Measurements from ENCODE around the gene LNPEP. TPM values are rescaled to one million over a fixed set of nuclear protein-coding genes. Genes with fewer than 3 reads are reported as not detected.
"Not testable (repeated sequence)": the region's sequence is repeated elsewhere in the genome, so short reads cannot be mapped to it uniquely, and the experiment has no call there.

The LNPEP gene
- total RNA-seq, 1 donor from 2014 or later = 38.1 TPM

DNA sequence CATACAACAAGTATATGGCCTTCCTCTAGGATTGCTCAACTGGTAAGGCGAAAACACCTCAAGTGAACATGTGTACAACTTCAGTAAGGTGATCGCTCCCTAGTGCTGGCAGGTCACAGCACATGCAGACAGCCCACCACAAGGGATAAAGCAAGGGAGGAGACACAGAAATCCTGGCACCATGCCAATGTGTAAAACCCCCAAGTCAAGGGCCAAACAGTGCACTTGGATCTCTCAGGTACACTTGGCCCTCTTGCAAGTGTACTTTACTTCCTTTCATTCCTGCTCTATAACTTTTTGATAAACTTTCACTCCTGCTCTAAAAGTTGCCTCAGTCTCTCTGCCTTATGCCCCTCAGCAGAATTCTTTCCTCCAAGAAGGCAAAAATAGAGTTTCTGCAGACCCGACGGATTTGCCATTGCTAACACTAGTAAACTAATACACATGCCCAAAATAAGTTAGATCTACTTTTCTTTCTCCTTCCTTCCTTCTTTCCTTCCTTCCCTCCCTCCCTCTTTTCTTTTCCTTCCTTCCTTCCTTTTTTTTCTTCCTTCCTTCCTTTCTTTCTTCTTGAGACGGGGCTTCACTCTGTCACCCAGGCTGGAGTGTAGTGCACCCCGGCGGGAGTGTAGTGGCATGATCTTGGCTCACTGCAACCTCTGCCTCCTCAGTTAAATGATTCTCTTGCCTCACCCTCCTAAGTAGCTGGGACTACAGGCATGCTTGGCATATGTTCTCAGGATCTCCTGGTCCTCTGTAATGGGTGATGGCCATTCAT, 6.8 kb upstream of the LNPEP start:
- H3K4me3 Mint-ChIP-seq = no peak overlapping the region
- DNase-seq (ENCODE audit: extremely low spot score, unreplicated experiment) = no peak
- TF ChIP-seq, protein P1, sequence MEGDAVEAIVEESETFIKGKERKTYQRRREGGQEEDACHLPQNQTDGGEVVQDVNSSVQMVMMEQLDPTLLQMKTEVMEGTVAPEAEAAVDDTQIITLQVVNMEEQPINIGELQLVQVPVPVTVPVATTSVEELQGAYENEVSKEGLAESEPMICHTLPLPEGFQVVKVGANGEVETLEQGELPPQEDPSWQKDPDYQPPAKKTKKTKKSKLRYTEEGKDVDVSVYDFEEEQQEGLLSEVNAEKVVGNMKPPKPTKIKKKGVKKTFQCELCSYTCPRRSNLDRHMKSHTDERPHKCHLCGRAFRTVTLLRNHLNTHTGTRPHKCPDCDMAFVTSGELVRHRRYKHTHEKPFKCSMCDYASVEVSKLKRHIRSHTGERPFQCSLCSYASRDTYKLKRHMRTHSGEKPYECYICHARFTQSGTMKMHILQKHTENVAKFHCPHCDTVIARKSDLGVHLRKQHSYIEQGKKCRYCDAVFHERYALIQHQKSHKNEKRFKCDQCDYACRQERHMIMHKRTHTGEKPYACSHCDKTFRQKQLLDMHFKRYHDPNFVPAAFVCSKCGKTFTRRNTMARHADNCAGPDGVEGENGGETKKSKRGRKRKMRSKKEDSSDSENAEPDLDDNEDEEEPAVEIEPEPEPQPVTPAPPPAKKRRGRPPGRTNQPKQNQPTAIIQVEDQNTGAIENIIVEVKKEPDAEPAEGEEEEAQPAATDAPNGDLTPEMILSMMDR (conservative IDR thresholded peaks at IDR 0.05) = no peak
- H3K27ac Mint-ChIP-seq = no peak overlapping the region
- H3K27me3 Mint-ChIP-seq = no peaks in the 10 kb centered on the region
- no peaks in the 10 kb centered on the region for H3K9me3 Mint-ChIP-seq
- H3K4me1 Mint-ChIP-seq (ENCODE audit: unreplicated experiment) = peaks cover 33% of the 10 kb centered on the region
- H3K36me3 Mint-ChIP-seq = peaks cover 8% of the 10 kb centered on the region

DNA sequence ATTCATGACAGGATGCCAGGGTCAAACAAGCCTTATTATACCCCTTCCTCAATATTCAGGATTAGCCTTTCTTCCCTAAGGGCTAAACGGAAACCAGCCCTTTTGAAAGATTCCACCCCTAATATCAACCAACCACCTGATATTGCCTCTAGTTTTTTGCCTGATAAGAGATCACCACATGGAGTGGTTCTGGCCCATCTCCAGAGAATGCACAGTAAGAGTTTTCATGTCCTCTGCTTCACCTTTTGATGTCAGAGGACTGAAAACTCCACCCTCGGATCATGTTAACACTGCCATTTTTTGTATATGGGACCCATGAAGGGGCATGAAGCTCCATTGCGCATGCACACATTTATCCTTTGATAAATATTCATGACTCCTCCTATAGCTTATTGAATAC, 5.8 kb upstream of the LNPEP start:
- DNase-seq (ENCODE audit: extremely low spot score, unreplicated experiment) = no peak
- Mint-ChIP-seq H3K4me3 (no peak overlapping the region), H3K27me3 (no peaks in the 10 kb centered on the region), H3K36me3 (peaks cover 7% of the 10 kb centered on the region), H3K9me3 (no peaks in the 10 kb centered on the region), H3K4me1 (ENCODE audit: unreplicated experiment) (peaks cover 33% of the 10 kb centered on the region), H3K27ac (no peak overlapping the region)
- TF ChIP-seq, protein P1 (conservative IDR thresholded peaks at IDR 0.05) = no peak

DNA sequence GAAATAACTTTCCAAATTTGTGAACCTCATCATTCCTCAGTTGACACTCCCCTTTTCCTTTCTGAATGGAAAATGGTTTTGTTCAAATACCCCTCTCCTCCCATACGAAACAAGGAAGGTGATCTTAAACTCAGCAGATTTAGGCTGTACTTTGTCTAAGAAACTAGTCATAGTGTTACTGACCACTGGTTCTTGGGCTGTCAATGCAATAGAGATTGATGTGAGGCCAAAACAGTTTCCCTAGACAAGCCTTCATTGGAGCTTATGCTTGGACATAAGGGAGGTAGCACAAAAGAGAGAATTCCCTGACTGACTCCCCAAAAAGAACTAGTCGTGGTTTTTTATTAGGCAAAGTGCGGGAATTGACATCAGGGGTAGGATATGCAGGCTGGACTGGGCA, 5.3 kb upstream of the LNPEP start:
- H3K27me3 Mint-ChIP-seq = no peaks in the 10 kb centered on the region
- TF ChIP-seq, protein P1 (conservative IDR thresholded peaks at IDR 0.05) = no peak
- H3K9me3 Mint-ChIP-seq = no peaks in the 10 kb centered on the region
- no peak overlapping the region for H3K27ac Mint-ChIP-seq
- no peak for DNase-seq (ENCODE audit: extremely low spot score, unreplicated experiment)
- H3K4me3 Mint-ChIP-seq = no peak overlapping the region
- peaks cover 33% of the 10 kb centered on the region for H3K4me1 Mint-ChIP-seq (ENCODE audit: unreplicated experiment)
- peaks cover 7% of the 10 kb centered on the region for H3K36me3 Mint-ChIP-seq

DNA sequence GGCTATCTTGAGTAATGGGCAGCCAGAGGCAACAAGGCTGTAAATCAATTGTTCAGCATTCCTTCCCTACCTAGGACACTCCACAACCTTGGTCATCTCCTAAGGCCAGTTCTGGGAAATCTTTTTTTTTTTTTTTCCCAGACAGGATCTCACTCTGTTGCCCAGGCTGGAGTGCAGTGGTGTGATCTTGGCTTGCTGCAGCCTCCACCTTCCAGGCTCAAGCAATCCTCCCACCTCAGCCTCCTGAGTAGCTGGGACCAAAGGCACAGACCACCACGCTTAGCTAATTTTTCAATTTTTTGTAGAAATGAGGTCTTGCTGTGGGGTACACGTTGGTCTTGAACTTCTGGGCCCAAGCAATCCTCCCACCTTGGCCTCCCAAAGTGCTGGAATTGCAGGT, 4.8 kb upstream of the LNPEP start:
- H3K27me3 Mint-ChIP-seq; H3K4me3 Mint-ChIP-seq; DNase-seq (ENCODE audit: extremely low spot score, unreplicated experiment); H3K9me3 Mint-ChIP-seq; H3K36me3 Mint-ChIP-seq; H3K27ac Mint-ChIP-seq: not testable (repeated sequence)
- peaks cover 33% of the 10 kb centered on the region for H3K4me1 Mint-ChIP-seq (ENCODE audit: unreplicated experiment)

DNA sequence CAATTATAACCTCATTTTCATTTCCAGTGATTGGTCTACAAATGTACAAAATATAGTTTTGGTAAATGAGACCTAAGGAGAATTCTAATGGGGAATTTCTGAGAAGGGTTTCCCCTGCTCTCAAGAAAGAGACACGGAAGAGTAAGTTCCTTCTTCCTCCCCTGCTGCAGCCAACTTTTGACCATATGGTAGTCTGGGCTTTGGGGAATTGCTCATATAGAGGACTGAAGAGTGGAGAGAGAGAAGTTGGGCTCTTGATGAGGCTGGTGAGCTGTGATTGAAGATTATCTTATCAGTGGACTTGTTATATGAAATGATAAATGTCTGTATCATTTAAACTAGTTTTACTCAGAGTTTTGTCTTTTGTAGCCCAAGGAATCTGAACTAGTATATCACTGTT, 4.3 kb upstream of the LNPEP start:
- Mint-ChIP-seq H3K27me3 (no peaks in the 10 kb centered on the region), H3K4me3 (no peak overlapping the region), H3K36me3 (peaks cover 7% of the 10 kb centered on the region), H3K4me1 (ENCODE audit: unreplicated experiment) (peaks cover 33% of the 10 kb centered on the region), H3K27ac (no peak overlapping the region), H3K9me3 (no peaks in the 10 kb centered on the region)
- TF ChIP-seq, protein P1 (conservative IDR thresholded peaks at IDR 0.05) = no peak
- no peak for DNase-seq (ENCODE audit: extremely low spot score, unreplicated experiment)

DNA sequence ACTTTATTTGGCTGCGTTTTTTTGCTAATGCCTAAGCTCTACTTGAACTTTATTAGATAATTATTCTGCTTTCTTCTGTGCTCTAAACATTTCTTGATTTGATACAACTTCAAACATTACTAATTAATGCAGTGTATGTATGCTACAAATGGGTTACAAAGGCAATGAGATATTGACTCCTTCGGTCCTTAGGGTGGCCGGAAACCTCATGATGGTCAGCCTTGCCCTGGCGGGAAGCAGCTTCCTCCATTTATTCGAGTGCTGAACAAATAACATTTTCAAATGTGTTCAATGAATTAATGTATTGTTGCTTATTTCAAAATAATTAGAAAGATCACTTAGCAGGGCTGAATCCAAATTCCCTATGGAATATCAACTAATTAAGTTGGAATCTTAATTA, 3.9 kb upstream of the LNPEP start:
- TF ChIP-seq, protein P1 (conservative IDR thresholded peaks at IDR 0.05) = no peak
- Mint-ChIP-seq H3K36me3 (peaks cover 7% of the 10 kb centered on the region), H3K4me3 (peak overlapping the region; percentile 30), H3K27me3 (no peaks in the 10 kb centered on the region), H3K4me1 (ENCODE audit: unreplicated experiment) (peaks cover 35% of the 10 kb centered on the region), H3K27ac (no peak overlapping the region), H3K9me3 (no peaks in the 10 kb centered on the region)
- no peak for DNase-seq (ENCODE audit: extremely low spot score, unreplicated experiment)
